ENCODE data around the gene MYO5B. TPM values are rescaled to one million over a fixed set of nuclear protein-coding genes. Genes with fewer than 3 reads are reported as not detected.
A peak's percentile ranks its signal among the peaks of the same experiment; 100 is the strongest.
"Not testable (repeated sequence)": the region's sequence is repeated elsewhere in the genome, so short reads cannot be mapped to it uniquely, and the experiment has no call there.

Gene MYO5B
- total RNA-seq, 1 donor from 2014 or later = 1.5 TPM

- H3K9me3 Mint-ChIP-seq (ENCODE audit: unreplicated experiment) = no peaks in the 10 kb centered on the region
- no peak overlapping the region for H3K27ac Mint-ChIP-seq (ENCODE audit: unreplicated experiment)
- peaks cover 2% of the 10 kb centered on the region for H3K27me3 Mint-ChIP-seq (ENCODE audit: unreplicated experiment)
- no peak overlapping the region for H3K4me3 Mint-ChIP-seq (ENCODE audit: unreplicated experiment)
- no peak for TF ChIP-seq CTCF (IDR thresholded peaks at IDR 0.05; ENCODE audit: unreplicated experiment)
- no peak for DNase-seq (ENCODE audit: low spot score)
- H3K36me3 Mint-ChIP-seq (ENCODE audit: low read depth, unreplicated experiment) = peaks cover 20% of the 10 kb centered on the region
- no peaks in the 10 kb centered on the region for H3K4me1 Mint-ChIP-seq (ENCODE audit: unreplicated experiment)
Measured at GRCh38 chr18:49802623-49803022, 392.3 kb downstream of the MYO5B start.

- not testable (repeated sequence) for DNase-seq (ENCODE audit: low spot score); H3K27me3 Mint-ChIP-seq (ENCODE audit: unreplicated experiment); H3K4me3 Mint-ChIP-seq (ENCODE audit: unreplicated experiment); H3K27ac Mint-ChIP-seq (ENCODE audit: unreplicated experiment); H3K9me3 Mint-ChIP-seq (ENCODE audit: unreplicated experiment); H3K4me1 Mint-ChIP-seq (ENCODE audit: unreplicated experiment)
- peaks cover 20% of the 10 kb centered on the region for H3K36me3 Mint-ChIP-seq (ENCODE audit: low read depth, unreplicated experiment)
Measured at GRCh38 chr18:49800491-49800890, 394.5 kb downstream of the MYO5B start.

- not testable (repeated sequence) for H3K27me3 Mint-ChIP-seq (ENCODE audit: unreplicated experiment); DNase-seq (ENCODE audit: low spot score); H3K4me3 Mint-ChIP-seq (ENCODE audit: unreplicated experiment); H3K9me3 Mint-ChIP-seq (ENCODE audit: unreplicated experiment); H3K4me1 Mint-ChIP-seq (ENCODE audit: unreplicated experiment); H3K27ac Mint-ChIP-seq (ENCODE audit: unreplicated experiment)
- H3K36me3 Mint-ChIP-seq (ENCODE audit: low read depth, unreplicated experiment) = peaks cover 20% of the 10 kb centered on the region
Measured at GRCh38 chr18:49799806-49800205, 395.1 kb downstream of the MYO5B start.

- TF ChIP-seq CTCF (IDR thresholded peaks at IDR 0.05; ENCODE audit: unreplicated experiment) = no peak
- Mint-ChIP-seq H3K27me3 (ENCODE audit: unreplicated experiment) (peaks cover 3% of the 10 kb centered on the region), H3K9me3 (ENCODE audit: unreplicated experiment) (no peaks in the 10 kb centered on the region), H3K4me3 (ENCODE audit: unreplicated experiment) (peak overlapping the region; percentile 12), H3K27ac (ENCODE audit: unreplicated experiment) (no peak overlapping the region), H3K36me3 (ENCODE audit: low read depth, unreplicated experiment) (peaks cover 20% of the 10 kb centered on the region), H3K4me1 (ENCODE audit: unreplicated experiment) (peaks cover 3% of the 10 kb centered on the region)
- no peak for DNase-seq (ENCODE audit: low spot score)
Measured at GRCh38 chr18:49798001-49798400, 396.9 kb downstream of the MYO5B start.

- H3K4me3 Mint-ChIP-seq (ENCODE audit: unreplicated experiment) = no peak overlapping the region
- H3K4me1 Mint-ChIP-seq (ENCODE audit: unreplicated experiment) = peaks cover 3% of the 10 kb centered on the region
- peaks cover 10% of the 10 kb centered on the region for H3K36me3 Mint-ChIP-seq (ENCODE audit: low read depth, unreplicated experiment)
- H3K27ac Mint-ChIP-seq (ENCODE audit: unreplicated experiment) = no peak overlapping the region
- TF ChIP-seq CTCF (IDR thresholded peaks at IDR 0.05; ENCODE audit: unreplicated experiment) = no peak
- no peak for DNase-seq (ENCODE audit: low spot score)
- H3K27me3 Mint-ChIP-seq (ENCODE audit: unreplicated experiment) = peaks cover 3% of the 10 kb centered on the region
- no peaks in the 10 kb centered on the region for H3K9me3 Mint-ChIP-seq (ENCODE audit: unreplicated experiment)
Measured at GRCh38 chr18:49795612-49796552, 399.1 kb downstream of the MYO5B start.

GRCh38 chr18:49794743-49795142 is 400.2 kb downstream of the MYO5B start:
- Mint-ChIP-seq H3K36me3 (ENCODE audit: low read depth, unreplicated experiment) (peaks cover 4% of the 10 kb centered on the region), H3K27ac (ENCODE audit: unreplicated experiment) (no peak overlapping the region), H3K9me3 (ENCODE audit: unreplicated experiment) (no peaks in the 10 kb centered on the region), H3K4me1 (ENCODE audit: unreplicated experiment) (peaks cover 3% of the 10 kb centered on the region), H3K4me3 (ENCODE audit: unreplicated experiment) (no peak overlapping the region), H3K27me3 (ENCODE audit: unreplicated experiment) (peaks cover 3% of the 10 kb centered on the region)
- DNase-seq (ENCODE audit: low spot score) = no peak
- no peak for TF ChIP-seq CTCF (IDR thresholded peaks at IDR 0.05; ENCODE audit: unreplicated experiment)

- H3K9me3 Mint-ChIP-seq (ENCODE audit: unreplicated experiment); DNase-seq (ENCODE audit: low spot score); H3K27ac Mint-ChIP-seq (ENCODE audit: unreplicated experiment); H3K4me3 Mint-ChIP-seq (ENCODE audit: unreplicated experiment); H3K36me3 Mint-ChIP-seq (ENCODE audit: low read depth, unreplicated experiment); H3K27me3 Mint-ChIP-seq (ENCODE audit: unreplicated experiment); H3K4me1 Mint-ChIP-seq (ENCODE audit: unreplicated experiment): not testable (repeated sequence)
Measured at GRCh38 chr18:49789560-49790134, 405.3 kb downstream of the MYO5B start.
